GM18502 (cell line): Measurements from ENCODE around the gene GTF2F2.
"Not testable (repeated sequence)": the region's sequence is repeated elsewhere in the genome, so short reads cannot be mapped to it uniquely, and the experiment has no call there.

Source experiments
- ATAC-seq: cut with Tn5 transposase; IDR thresholded peaks from one replicate; pipeline ENCODE4 v1.9.1; 2021; ENCODE audit warnings: mild to moderate bottlenecking; ENCODE audit not compliant: unreplicated experiment, poor library complexity

GTF2F2 gene

DNA sequence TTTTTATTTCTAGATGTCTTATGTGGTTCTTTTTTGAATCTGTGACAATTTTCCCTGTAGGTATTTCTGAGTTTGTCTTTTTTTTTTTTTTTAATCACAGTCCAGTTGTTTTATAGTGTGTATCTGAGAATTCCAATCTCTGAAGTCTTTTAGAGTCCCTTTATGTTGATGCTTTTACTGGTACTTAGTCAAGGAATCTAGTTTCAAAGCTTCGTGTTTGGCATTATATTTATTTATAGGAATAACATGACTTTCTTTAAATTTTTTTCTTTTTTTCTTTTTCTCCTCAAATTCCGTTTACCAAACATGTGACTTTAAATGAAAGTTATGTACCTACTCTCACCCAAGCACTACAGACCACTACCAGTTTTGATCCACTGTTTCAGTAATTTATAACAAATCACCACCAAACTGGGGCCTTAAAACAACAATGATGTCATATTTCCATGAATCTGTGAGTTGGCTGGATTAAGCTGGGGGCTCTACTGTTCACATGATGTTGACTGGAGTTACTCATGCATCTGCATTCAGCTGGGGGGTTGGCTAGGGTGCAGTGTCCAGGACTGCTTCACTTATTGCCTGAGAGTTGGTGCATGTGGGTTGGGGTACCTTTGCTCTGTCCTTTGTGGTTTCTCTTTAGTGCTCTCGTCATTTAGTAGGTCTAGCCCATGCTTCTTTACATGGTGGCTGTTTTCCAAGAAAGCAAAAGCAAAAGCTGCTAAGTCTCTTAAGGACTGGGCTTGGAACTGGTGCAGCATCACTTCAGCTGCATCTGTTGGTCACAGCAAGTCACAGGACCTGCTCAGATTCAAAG is 58.2 kb downstream of the GTF2F2 start:
- no peak for ATAC-seq

DNA sequence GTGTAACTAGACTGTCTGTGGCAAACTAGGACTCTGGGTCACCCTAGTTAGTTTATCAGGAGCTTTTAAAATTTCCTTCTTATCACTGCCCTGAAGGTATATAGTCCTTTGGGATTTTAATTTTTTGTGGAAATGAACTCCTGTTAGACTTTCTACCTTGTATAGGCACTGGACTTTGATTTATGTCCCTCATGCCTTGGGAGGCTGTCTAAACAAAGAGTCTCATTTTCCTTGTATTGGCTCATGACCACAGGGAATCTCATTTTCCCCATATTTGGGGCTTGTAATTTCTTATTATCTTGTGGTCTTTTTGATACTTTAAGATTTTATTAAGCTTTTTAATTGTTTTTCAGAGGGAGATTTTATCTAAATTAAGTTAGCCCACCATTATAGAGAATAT is 59.1 kb downstream of the GTF2F2 start:
- no peak for ATAC-seq

DNA sequence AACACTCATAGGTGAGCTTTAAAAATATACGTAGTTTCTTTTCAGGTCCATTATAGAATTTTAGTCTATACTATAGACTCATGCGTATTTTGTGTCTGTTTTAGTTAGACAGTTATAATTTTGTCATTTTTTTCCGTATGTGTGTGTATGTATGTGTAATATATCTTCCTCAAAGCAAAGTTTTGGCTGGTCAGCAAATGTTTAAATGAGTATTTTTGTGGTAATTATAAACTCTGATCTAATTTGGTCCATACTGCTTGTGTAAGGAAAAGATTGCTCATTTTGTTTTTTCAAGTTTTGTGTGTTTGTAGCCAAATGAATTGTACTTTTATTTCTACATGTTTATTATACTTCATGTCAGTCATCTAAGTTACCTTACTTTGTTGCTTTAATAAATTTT is 60.0 kb downstream of the GTF2F2 start:
- ATAC-seq = no peak

DNA sequence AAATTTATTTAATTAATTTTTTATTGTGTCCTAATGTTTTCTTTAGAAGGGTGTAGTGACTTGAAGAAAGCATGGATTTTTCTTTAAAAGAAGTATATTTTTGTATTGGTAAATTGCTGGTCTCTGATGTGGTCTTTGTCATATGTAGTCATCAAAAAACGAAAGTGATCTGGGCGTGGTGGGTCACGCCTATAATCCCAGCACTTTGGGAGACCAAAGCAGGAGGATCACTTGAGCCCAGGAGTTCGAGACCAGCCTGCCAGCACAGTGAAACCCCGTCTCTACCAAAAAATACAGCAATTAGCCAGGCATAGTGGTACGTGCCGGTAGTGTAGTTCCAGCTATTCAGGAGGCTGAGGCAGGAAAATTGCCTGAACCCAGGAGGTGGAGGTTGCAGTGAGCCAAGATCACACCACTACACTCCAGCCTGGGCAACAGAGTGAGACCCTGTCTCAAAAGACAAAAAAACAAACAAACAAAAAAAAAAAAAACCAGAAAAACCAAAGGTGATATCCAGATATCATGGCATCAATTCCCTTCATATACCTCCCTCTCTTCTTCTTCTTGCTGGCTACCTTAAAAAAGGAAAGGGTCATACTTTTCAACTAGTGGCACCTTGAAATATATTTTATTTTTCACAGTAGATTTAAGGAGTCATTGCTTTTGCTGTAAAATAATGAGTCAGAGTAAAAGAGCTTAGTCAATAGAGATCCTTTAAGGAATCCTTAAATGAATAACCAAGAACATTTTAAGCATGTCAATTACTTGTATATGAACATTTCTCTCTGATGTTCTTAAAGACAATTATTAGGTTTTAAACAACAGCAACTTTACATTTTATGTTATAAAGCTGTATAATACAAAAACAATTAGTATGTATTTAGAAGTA is 60.6 kb downstream of the GTF2F2 start:
- no peak for ATAC-seq

DNA sequence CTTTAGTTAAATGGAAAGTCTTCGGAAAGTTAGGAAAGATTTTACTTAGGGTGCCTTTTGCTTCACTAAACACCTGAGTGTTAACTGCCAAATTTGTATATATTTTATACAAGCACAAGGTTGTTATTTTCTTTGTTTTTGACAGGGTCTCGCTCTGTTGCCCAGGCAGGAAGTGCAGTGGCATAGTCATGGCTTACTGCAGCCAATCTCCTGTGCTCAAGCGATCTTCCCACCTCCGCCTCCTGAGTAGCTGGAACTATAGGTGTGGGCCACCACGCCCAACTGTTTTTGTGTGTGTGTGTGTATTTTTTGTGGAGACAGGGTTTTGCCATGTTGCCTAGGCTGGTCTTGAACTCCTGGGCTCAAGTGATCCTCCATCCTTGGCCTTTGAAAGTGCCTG is 64.4 kb downstream of the GTF2F2 start:
- no peak for ATAC-seq

- no peak for ATAC-seq
Observed at GRCh38 chr13:45185286-45185685, 65.0 kb downstream of the GTF2F2 start.

- not testable (repeated sequence) for ATAC-seq
Observed at GRCh38 chr13:45189077-45189476, 68.8 kb downstream of the GTF2F2 start.

- not testable (repeated sequence) for ATAC-seq
Observed at GRCh38 chr13:45189511-45189910, 69.2 kb downstream of the GTF2F2 start.

DNA sequence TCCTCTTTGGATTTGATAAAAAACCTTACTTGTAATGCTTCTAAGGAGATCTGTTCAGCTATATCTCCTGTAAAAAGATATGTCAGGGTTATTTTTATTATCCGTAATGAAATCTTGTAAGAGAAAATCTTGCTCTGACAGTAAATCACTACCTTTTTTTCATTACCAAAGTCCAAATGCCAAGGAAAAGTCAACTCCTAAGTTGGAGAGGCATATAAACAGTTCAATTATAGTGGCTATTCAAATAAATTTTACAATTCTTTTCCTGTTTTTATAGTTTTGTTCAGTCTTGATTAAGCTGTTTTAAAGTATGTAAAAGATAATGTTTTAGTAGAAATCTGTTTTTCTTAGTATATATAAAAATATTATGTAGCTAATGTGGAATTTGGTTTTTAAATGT is 71.6 kb downstream of the GTF2F2 start:
- ATAC-seq = no peak

DNA sequence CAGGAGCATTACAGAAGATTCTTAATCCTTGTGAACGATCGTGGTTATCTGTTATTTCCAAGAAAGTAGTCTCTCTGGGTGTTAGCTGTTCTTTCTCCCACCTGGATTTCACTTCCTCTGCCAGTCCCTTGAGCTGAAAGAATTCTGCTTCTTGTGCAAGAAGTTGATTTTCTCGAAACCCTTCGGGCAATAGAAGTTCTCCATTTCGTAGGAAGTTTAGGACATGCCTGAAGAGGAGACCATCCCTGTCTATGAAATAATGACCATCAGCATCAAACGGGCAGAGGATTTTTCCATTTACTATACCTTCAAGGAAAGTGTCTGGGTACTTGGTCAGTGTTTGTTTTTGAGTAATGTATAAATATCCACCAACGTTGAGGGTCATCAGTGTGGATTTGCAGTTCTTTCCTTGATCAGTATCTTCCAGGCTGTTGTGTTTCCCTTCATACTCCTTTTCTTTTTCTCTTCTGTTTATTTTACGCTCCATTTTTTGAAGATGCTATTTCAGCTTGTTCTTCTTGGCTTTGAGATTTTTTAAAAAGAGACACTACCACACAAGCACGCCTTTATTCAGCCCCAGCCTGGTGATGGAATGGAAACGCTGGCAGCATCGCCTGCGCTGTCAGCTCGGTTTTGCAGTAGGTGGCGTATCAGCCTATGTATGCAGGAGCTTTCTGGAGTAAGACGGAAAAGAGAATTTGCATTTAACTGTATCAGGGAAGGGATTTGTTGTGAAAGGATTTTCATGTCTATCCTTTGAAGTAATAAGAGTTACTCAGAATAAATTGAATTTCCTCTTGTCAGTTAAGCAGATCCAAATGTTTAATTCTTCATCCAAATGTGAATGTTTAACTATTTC is 74.0 kb downstream of the GTF2F2 start:
- ATAC-seq = no peak

- ATAC-seq = no peak
Observed at GRCh38 chr13:45195421-45195820, 75.1 kb downstream of the GTF2F2 start.

GRCh38 chr13:45196096-45196495 is 75.8 kb downstream of the GTF2F2 start:
- ATAC-seq = no peak

GRCh38 chr13:45196622-45197021 is 76.3 kb downstream of the GTF2F2 start:
- no peak for ATAC-seq

GRCh38 chr13:45198041-45198440 is 77.7 kb downstream of the GTF2F2 start:
- no peak for ATAC-seq

DNA sequence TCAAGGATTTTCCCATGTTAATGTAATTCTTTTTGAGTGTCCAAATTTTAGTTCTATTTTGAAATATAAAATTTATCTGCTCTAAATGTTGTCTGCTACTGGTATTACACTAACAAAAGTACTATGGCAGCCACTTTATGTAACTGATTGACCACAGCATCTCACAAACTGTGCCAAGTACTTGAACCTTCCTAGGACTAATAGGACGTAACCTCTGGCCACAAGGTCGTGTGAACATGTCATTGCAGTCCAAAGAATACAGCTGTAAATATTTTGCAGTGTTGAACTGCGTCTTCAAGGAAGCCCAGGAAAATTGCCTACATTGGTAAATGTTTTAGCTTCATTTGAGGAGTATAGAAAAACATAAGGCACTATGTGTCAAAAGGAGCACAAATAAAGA is 78.6 kb downstream of the GTF2F2 start:
- no peak for ATAC-seq

DNA sequence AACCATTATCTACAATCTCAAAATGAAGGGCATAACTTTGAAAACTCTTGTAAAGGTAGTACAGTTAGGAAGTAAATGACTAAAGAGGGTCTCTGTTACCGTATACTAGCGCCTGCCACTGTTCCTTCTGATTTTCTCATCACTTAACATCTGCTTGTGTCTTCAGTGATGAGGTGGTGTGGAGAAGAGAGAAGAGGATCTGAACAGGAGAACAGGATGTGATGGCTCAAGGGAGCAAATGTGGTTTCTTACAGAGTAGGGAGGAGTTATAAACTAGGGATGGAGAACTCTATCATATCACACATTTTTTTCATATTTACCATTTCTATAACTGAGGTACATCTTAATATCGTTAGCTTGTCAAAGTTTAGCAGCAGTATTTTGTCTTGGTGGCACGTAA is 79.4 kb downstream of the GTF2F2 start:
- ATAC-seq = no peak

DNA sequence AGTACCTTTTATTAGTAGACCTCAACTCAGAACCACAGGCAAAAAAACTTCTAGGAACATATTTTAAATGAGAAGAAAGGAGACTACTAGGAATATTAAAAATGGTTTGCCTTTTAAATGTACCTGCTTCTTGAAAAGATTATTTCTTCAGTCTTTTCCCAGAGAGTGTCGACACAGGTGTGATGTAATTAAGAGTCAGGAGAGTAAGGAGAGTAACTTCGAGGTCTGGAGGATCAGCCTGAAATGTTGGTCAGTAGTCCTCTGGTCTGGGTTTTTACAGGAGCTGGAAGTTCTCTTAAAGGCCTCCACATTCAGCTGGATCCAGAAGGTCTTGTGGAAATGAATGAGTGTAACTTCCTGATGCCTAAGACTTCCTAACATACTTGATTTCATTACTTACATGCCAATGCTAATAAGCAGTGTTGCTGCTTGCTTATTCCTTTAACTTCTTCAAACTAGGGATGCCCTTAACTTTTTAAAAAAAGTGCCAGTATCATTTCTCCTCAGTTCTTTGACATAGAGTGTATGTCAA is 80.5 kb downstream of the GTF2F2 start, which contains the start of gene KCTD4:
Gene KCTD4, minus strand, starts transcription at position 345 of the 532 bp plus-strand sequence. CDS start 6,478 bp downstream, outside the sequence.
- ATAC-seq = no peak

- no peak for ATAC-seq
Observed at GRCh38 chr13:45205124-45205523, 84.8 kb downstream of the GTF2F2 start.

DNA sequence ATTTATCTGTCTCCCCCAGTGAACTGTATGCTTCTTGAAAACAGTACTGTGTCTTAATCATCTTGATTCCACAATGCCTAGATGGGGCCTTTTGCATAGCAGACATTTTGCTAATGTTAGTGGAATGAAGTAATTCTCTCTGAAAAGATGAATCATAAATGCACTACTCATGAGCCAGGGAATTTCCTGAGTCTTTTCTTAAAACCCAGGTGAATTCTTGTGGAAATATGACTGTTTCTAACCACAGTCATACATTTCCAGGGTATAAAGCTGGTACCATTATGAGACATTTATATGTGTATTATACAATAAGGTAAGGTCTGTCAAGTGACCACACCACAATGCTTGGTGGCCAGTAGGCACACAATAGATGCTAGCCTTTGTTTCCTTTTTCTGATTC is 86.0 kb downstream of the GTF2F2 start:
- ATAC-seq = peak; percentile 60

DNA sequence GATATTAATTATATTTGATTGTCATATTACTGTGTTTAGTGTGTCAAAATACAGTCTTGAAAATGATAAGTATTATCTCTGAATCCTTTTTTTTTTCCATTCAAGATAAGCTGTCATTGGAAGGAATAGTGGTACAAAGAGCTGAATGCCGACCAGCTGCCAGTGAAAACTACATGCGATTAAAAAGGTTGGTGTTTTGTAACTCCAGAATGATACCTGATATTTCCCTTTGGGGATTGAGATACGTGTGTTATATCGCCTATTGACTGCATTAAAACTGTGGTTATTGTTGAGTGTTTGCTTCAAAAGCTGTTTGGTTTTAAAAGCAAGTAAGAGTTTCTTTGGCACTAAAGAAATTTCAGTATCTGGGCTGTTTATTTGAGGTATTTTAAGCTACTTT is 87.0 kb downstream of the GTF2F2 start:
- ATAC-seq = no peak
